ENCODE data around the gene VEZF1.
"Not testable (repeated sequence)": the region's sequence is repeated elsewhere in the genome, so short reads cannot be mapped to it uniquely, and the experiment has no call there.

The VEZF1 gene

GRCh38 chr17:57971572-57971971, 16.5 kb downstream of the VEZF1 start:
- DNase-seq: no peak

- DNase-seq: no peak
These were observed 17.3 kb downstream of the VEZF1 start for GRCh38 chr17:57970710-57971109.

GRCh38 chr17:57968456-57968855, 19.6 kb downstream of the VEZF1 start:
- no peak for DNase-seq

GRCh38 chr17:57966875-57967274, 21.2 kb downstream of the VEZF1 start:
- DNase-seq: no peak

GRCh38 chr17:57966246-57966645, 21.8 kb downstream of the VEZF1 start:
- no peak for DNase-seq

GRCh38 chr17:57965521-57966160, 22.4 kb downstream of the VEZF1 start:
- no peak for DNase-seq

- DNase-seq: no peak
These were observed 24.9 kb downstream of the VEZF1 start for GRCh38 chr17:57963149-57963511.

- no peak for DNase-seq
These were observed 25.5 kb downstream of the VEZF1 start for GRCh38 chr17:57962279-57963148.

- DNase-seq: no peak
These were observed 28.1 kb downstream of the VEZF1 start for GRCh38 chr17:57959929-57960328.

GRCh38 chr17:57958391-57958790, 29.7 kb downstream of the VEZF1 start:
- not testable (repeated sequence) for DNase-seq

- DNase-seq: no peak
These were observed 30.2 kb downstream of the VEZF1 start for GRCh38 chr17:57957886-57958285.

GRCh38 chr17:57957120-57957850, 30.8 kb downstream of the VEZF1 start:
- DNase-seq: no peak

- no peak for DNase-seq
These were observed 31.5 kb downstream of the VEZF1 start for GRCh38 chr17:57956291-57957119.

GRCh38 chr17:57955183-57955931, 32.7 kb downstream of the VEZF1 start, which contains the start of gene CUEDC1:
Gene CUEDC1 (minus strand): TSS chr17:57955412. CDS start chr17:57885564, 69,848 bp downstream.
- DNase-seq: no peak

GRCh38 chr17:57954397-57955182, 33.5 kb downstream of the VEZF1 start:
- no peak for DNase-seq

GRCh38 chr17:57953705-57954396, 34.2 kb downstream of the VEZF1 start:
- no peak for DNase-seq

GRCh38 chr17:57953219-57953618, 34.8 kb downstream of the VEZF1 start:
- no peak for DNase-seq

GRCh38 chr17:57949649-57950048, 38.4 kb downstream of the VEZF1 start:
- DNase-seq: no peak

GRCh38 chr17:57948555-57949420, 39.3 kb downstream of the VEZF1 start:
- DNase-seq: no peak

Data from NCI-H187 treated with DMSO at 0.1 percent for 48 hours (cell line).